Endometrial microvascular endothelial cells (primary cell): ENCODE results near the gene KIF7. TPM values are rescaled to one million over a fixed set of nuclear protein-coding genes. Genes with fewer than 3 reads are reported as not detected.
"Not testable (repeated sequence)": the region's sequence is repeated elsewhere in the genome, so short reads cannot be mapped to it uniquely, and the experiment has no call there.

Experiments used
- in situ Hi-C: cut with HindIII; loops from 2 replicates; pipeline ENCODE4 v1.10.0; 2017; ENCODE audit warnings: low sequenced_read_pairs, low pct_unique_long_range_greater_than_20kb; ENCODE audit errors: inconsistent ontology term
- total RNA-seq: library from RNA; depleted of rRNA; stranded (reverse); fragments of >200 nt; gene quantifications from one replicate; pipeline ENCODE4 v1.2.3, GENCODE V29; 2015; ENCODE audit errors: inconsistent ontology term

The KIF7 gene
- 5.9 TPM for total RNA-seq

- in situ Hi-C loops, result no loop called here
Observed at GRCh38 chr15:89654847-89655805, at the start of gene KIF7. Gene KIF7, minus strand, starts transcription at chr15:89655467. Its CDS starts 2,537 bp downstream, at chr15:89652930.

GRCh38 chr15:89704411-89704810, 49.1 kb upstream of the KIF7 start:
- in situ Hi-C loops, result no loop called here

DNA sequence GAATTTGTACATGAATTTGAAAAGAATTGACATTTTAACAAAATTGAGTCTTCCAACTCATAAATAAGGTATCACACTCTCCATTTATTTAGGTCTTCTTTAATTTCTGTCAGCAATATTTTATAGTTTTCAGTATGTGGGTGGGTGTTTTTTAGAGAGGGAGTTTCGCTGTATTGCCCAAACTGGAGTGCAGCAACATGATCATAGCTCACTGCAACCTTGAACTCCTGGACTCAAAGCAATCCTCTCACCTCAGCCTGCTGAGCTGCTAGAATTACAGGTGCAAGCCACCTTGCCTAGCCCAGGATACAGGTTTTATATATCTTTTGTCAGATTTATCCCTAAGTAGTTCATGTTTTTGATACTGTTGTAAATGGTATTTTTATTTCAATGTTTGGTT, 39.9 kb upstream of the KIF7 start:
- in situ Hi-C loops, result no loop called here

DNA sequence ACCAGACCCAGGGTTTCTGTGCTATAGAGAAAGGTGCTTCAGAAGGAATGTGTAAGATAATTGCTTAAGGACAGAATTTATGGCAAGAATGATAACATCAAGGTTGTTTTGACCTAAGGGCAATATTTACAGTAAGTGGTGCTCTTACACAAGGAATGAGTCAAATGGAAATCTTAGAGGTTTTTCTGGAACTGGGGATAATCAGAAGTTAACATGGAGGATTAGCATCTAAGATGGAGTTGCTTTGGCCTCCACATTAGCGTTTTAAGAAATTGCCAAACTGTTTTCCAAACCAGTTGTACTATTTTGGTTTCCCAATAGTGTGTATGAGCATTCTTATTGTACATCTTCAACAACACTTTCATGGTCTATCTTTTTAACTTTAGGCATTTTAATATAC, 38.4 kb upstream of the KIF7 start:
- in situ Hi-C loops, result no loop called here

GRCh38 chr15:89693091-89693490, 37.8 kb upstream of the KIF7 start:
- in situ Hi-C loops, result no loop called here

DNA sequence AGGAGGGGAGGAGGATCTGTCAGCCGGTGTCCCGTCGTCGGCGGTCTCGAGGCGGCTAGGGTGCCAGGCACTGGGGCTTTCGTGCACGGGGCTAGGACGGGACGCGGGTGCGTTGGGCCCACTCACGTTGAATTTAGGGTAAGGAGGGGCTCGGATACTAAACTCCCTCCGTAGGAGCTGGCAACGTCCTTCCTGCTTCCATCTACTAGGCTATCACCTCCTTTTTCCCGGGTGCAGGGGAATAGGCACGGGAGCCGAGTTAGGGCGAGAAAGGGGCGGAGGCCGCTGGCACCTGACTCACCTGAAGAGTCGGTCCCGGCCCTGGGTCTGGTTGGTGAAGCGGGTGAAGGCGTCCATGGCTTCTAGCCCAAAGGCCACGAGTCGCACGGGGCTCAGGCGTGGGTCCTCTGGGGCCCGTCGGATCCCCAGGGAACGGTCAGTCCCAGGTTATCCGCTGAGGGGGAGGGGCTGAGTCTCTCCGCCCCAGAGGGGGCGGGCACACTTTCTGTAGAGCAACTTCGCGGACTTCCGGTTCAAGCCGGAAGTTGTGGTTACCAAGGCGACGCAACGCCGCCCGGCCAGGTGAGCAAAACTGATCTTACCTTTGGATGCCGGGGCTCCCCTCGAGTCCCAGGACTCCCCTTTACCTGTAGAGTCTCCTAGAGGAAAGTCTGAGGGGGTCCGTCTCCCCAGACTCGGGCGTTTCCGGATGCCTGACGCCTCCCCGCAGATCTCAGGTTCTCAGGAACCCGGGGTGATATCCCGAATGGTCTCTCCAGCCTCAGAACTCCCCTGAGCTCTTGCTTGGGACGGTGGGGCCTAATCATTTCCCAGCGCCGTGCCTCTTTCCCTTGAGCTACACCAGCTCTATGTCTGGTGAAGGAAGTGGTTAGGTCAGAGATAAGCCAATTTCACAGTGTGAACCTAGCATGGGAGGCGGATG, 35.3 kb upstream of the KIF7 start, which contains the start of the genes PEX11A and WDR93:
TSS of gene PEX11A (minus strand) at position 479 of the 943 bp plus-strand sequence. CDS start at position 357, 122 bp downstream.
TSS of gene WDR93 (plus strand) at position 536 of the 943 bp plus-strand sequence. CDS start 10,936 bp downstream, outside the sequence.
- in situ Hi-C loops, result no loop called here

DNA sequence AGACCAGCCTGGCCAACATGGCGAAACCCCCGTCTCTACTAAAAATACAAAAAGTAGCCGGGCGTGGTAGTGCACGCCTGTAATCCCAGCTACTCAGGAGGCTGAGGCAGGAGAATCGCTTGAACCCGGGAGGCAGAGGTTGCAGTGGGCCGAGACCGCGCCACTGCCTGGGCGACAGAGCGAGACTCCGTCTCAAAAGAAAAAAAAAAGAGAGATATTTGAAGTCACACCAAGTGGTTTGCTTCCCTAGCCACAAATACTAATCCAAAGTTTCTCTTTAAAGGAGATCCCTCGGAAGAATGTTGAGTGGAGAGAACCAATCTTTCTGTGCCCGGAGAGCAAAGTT, 34.6 kb upstream of the KIF7 start:
- in situ Hi-C loops, result not testable (repeated sequence)

GRCh38 chr15:89686522-89686921, 31.3 kb upstream of the KIF7 start:
- in situ Hi-C loops, result no loop called here

- in situ Hi-C loops, result no loop called here
Observed at GRCh38 chr15:89685995-89686394, 30.7 kb upstream of the KIF7 start.

DNA sequence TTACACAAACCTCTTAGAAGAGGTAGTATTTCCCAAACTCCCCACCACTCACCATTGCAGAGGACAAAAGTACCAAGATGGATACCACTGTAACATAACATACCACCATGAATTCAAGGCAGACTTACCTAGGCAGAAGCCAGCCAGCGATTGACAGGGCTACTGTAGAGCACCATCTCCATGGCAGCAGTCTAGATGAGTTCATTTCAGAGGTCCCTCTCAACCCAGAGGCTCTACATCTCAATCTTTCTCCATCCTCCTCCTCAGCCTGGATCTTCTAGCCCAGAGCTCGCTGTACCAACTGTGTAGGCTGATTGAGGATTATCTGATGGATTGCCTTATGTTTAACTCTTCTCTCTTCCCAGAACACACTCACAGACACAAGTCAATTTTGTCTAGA, 25.9 kb upstream of the KIF7 start:
- in situ Hi-C loops, result no loop called here

DNA sequence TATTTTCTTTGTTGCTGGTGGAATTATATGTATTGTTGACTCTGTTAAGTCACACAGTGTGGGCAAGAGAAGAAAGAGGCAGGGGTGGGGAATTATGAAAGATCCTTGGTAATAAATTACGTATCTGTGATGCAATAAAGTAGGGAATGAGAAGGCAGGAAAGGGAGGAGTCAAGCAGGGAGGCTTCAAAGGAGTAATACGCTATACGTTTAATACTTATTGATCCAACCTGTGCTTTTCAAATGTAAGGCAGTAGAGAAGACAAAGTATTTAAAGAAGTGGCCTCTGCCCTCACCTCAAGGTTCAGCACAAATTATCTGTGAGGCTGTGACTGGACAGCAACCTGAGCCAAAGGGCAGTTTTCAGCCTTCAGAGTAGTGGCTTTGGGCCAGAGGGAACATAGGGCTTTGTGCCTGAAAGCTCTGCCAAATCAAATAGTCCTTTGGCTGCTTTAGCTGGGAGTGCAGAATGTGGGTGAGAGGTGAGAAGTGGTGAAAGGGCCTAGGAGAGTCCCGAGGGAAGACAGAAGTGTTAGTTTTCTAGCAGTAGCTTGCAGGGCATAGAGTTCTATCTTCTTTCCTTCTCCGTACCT, 25.1 kb upstream of the KIF7 start:
- in situ Hi-C loops, result no loop called here

GRCh38 chr15:89679212-89679611, 23.9 kb upstream of the KIF7 start, which contains the start of gene PLIN1:
Gene PLIN1, minus strand, starts transcription at chr15:89679367. Its CDS starts 1,878 bp downstream, at chr15:89677489.
- in situ Hi-C loops, result no loop called here

GRCh38 chr15:89677381-89677780, 22.1 kb upstream of the KIF7 start:
- in situ Hi-C loops, result no loop called here

DNA sequence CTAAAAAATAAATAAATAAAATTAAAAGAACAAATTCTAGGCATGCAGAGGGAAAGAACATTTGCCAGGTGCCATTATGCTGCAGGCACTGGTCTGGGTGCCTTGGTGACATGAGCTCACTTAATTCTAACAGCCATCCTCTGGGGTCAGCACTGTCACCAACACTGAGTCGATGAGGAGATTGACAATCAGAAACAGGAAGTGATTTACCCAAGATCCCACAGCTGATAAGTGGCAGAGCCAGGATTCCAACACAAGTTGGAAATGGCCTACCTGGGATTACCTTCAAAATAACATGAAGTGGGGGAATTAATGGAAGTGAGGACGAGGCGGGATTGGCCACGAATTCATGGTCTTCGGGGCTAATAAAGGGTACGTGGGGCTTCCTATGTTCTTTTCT, 20.3 kb upstream of the KIF7 start:
- in situ Hi-C loops, result no loop called here

DNA sequence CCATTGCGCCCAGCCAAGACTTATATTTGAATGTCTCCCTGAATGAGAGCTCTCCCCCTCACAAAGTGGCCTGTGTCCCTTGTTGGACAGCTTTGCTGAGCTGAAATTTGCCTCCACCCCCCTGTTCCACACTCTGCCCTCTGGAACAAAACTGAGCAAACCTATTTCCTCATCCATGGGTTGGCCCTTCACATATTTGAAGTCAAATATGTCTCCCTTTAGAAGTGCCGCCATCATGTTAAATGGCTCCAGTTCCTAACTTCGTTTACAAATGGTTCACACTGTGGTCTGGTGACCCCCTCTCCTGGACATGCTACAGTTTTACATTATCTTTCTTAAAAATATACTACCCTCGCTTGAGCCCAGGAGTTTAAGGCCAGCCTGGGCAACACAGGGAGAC, 19.3 kb upstream of the KIF7 start:
- in situ Hi-C loops, result no loop called here

- in situ Hi-C loops, result no loop called here
Observed at GRCh38 chr15:89673165-89673512, 17.9 kb upstream of the KIF7 start.

DNA sequence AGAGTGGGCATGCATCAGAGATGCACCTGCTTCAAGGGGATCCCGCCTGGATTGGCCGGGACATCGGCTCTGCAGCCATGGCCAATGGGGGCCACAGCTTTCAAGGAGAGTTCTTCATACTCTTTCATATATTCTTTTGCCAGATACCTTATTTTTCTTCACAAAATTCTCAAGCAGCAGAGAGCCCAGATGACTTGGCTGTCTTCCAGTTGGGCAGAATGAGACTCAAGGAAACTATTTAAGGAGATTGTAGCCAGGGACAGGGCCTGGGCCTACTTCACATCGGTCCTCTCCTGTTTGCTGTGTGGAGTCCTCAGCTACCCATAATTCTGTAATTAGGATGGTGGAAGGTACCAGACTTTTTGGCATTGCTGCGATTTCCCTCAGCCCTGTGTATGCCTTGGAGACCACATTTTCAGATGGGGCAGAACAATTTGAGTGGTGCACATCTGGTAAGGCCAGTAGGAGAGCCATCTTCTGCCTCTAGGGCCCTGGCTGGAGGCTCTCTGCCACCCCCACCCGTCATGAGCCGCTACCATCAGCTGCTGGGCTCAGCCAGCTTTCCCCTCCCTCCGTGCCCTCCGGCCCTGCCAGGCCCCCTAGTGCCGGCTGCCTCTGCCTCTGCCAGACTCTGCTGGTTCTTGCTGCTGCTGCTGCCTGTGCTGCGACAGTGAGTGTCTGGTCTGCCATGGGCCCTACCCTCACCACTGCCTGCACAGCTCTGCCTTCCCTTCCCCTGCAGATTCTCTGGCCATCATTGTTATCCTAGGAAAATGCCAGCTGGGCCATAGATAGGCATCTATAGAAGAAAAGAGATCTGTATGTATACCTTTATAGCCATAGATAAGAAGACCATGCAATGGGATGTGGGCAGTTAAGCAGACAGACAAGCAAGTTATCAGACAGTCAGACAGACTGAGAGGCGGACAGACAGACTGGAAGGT, 17.2 kb upstream of the KIF7 start:
- in situ Hi-C loops, result no loop called here

GRCh38 chr15:89671687-89672086, 16.4 kb upstream of the KIF7 start:
- in situ Hi-C loops, result no loop called here
